ENCODE data around the gene RPL41.
A peak's percentile ranks its signal among the peaks of the same experiment; 100 is the strongest.

The RPL41 gene

GRCh38 chr12:56079723-56080555 is 36.5 kb upstream of the RPL41 start, which contains the start of gene ERBB3:
ERBB3 (plus strand) TSS chr12:56080165; CDS start chr12:56080301, 136 bp downstream.
- Histone ChIP-seq H3K27me3 (replicated peaks in 2 of 5; ENCODE audit: control insufficient read depth in 4 of 5, insufficient read depth in 5 of 5, low read length in 4 of 5) (peaks cover 0 to 42% (median 20%) of the 10 kb centered on the region in 5 experiments), H3K9me3 (ENCODE audit: control extremely low read depth in 1 of 5, control insufficient read depth in 4 of 5, insufficient read depth in 2 of 5, low read depth in 1 of 5, low read length in 4 of 5) (no peaks in the 10 kb centered on the region), H3K4me1 (ENCODE audit: control extremely low read depth in 1 of 4, control insufficient read depth in 4 of 4, insufficient read depth in 4 of 4, low read length in 3 of 4) (peaks cover 0 to 18% (median 17%) of the 10 kb centered on the region in 4 experiments), H3K27ac (ENCODE audit: insufficient read depth in 1 of 2, low read depth in 1 of 2, low read length in 2 of 2, poor library complexity in 1 of 2, severe bottlenecking in 2 of 2) (no peak within 1 kb of the TSS), H3K4me3 (ENCODE audit: control insufficient read depth in 1 of 7, extremely low read depth in 1 of 7, insufficient read depth in 4 of 7, low read depth in 2 of 7, low read length in 6 of 7) (peak within 1 kb of the TSS; percentile 37 to 77 (median 64)), H3K36me3 (ENCODE audit: control insufficient read depth in 4 of 4, insufficient read depth in 4 of 4, low read length in 3 of 4) (no peaks in the 10 kb centered on the region)
- CTCF ChIA-PET, result interaction anchor here (1.1 to 3.1 kb wide), 7 partner anchors 13 to 28 kb away, joined by 3 to 10 read pairs (median 4); partner anchors contain the start of gene PA2G4
- POLR2A ChIA-PET, result interaction anchor here (1.1 kb wide), 1 partner anchor 24 kb away, joined by 3 read pairs; the partner anchor contains the start of gene PA2G4
- under 1% methylated on average over 48 of the region's 59 CpGs for WGBS (ENCODE audit: insufficient coverage)
- DNase-seq, result peak; percentile 70 to 89 (median 84)

- Histone ChIP-seq H3K4me1 (ENCODE audit: control extremely low read depth in 1 of 4, control insufficient read depth in 4 of 4, insufficient read depth in 4 of 4, low read length in 3 of 4) (peaks cover 0 to 18% (median 17%) of the 10 kb centered on the region in 4 experiments), H3K27me3 (replicated peaks in 2 of 5; ENCODE audit: control insufficient read depth in 4 of 5, insufficient read depth in 5 of 5, low read length in 4 of 5) (peaks cover 0 to 42% (median 20%) of the 10 kb centered on the region in 5 experiments), H3K4me3 (ENCODE audit: control insufficient read depth in 1 of 7, extremely low read depth in 1 of 7, insufficient read depth in 4 of 7, low read depth in 2 of 7, low read length in 6 of 7) (peak overlapping the region in 6 of 7 experiments; percentile 59 to 77 (median 66)), H3K9me3 (ENCODE audit: control extremely low read depth in 1 of 5, control insufficient read depth in 4 of 5, insufficient read depth in 2 of 5, low read depth in 1 of 5, low read length in 4 of 5) (no peaks in the 10 kb centered on the region), H3K27ac (ENCODE audit: insufficient read depth in 1 of 2, low read depth in 1 of 2, low read length in 2 of 2, poor library complexity in 1 of 2, severe bottlenecking in 2 of 2) (no peak overlapping the region), H3K36me3 (ENCODE audit: control insufficient read depth in 4 of 4, insufficient read depth in 4 of 4, low read length in 3 of 4) (no peaks in the 10 kb centered on the region)
- WGBS (ENCODE audit: insufficient coverage), result 32% methylated on average over 12 of the region's 20 CpGs
- DNase-seq, result no peak
- ChIA-PET CTCF (interaction anchor here (1.1 to 3.1 kb wide), 3 partner anchors 13 to 24 kb away, joined by 3 to 10 read pairs (median 5); partner anchors contain the start of gene PA2G4), POLR2A (no interaction called here)
These were observed 35.8 kb upstream of the RPL41 start for GRCh38 chr12:56080556-56081138.

GRCh38 chr12:56081393-56082347 is 34.8 kb upstream of the RPL41 start:
- no peak overlapping the region for H3K27ac ChIP-seq (ENCODE audit: insufficient read depth in 1 of 2, low read depth in 1 of 2, low read length in 2 of 2, poor library complexity in 1 of 2, severe bottlenecking in 2 of 2)
- H3K9me3 ChIP-seq (ENCODE audit: control extremely low read depth in 1 of 5, control insufficient read depth in 4 of 5, insufficient read depth in 2 of 5, low read depth in 1 of 5, low read length in 4 of 5), result no peaks in the 10 kb centered on the region
- H3K27me3 ChIP-seq (replicated peaks in 2 of 5; ENCODE audit: control insufficient read depth in 4 of 5, insufficient read depth in 5 of 5, low read length in 4 of 5), result peaks cover 0 to 42% (median 20%) of the 10 kb centered on the region in 5 experiments
- H3K4me3 ChIP-seq (ENCODE audit: control insufficient read depth in 1 of 7, extremely low read depth in 1 of 7, insufficient read depth in 4 of 7, low read depth in 2 of 7, low read length in 6 of 7), result no peak overlapping the region
- 86% methylated on average over 4 of the region's 6 CpGs for WGBS (ENCODE audit: insufficient coverage)
- ChIA-PET CTCF (interaction anchor here (0.9 to 3.1 kb wide), 7 partner anchors 12 to 39 kb away, joined by 3 to 10 read pairs (median 3); partner anchors contain the start of gene PA2G4), POLR2A (interaction anchor here (0.6 kb wide), 1 partner anchor 1708 kb away, joined by 3 read pairs; no protein-coding TSS in a partner anchor)
- DNase-seq, result no peak
- H3K4me1 ChIP-seq (ENCODE audit: control extremely low read depth in 1 of 4, control insufficient read depth in 4 of 4, insufficient read depth in 4 of 4, low read length in 3 of 4), result peaks cover 0 to 18% (median 17%) of the 10 kb centered on the region in 4 experiments
- H3K36me3 ChIP-seq (ENCODE audit: control insufficient read depth in 4 of 4, insufficient read depth in 4 of 4, low read length in 3 of 4), result no peaks in the 10 kb centered on the region

GRCh38 chr12:56082382-56082781 is 34.1 kb upstream of the RPL41 start:
- no peak overlapping the region for H3K4me3 ChIP-seq (ENCODE audit: control insufficient read depth in 1 of 7, extremely low read depth in 1 of 7, insufficient read depth in 4 of 7, low read depth in 2 of 7, low read length in 6 of 7)
- DNase-seq, result no peak
- peaks cover 0 to 42% (median 20%) of the 10 kb centered on the region in 5 experiments for H3K27me3 ChIP-seq (replicated peaks in 2 of 5; ENCODE audit: control insufficient read depth in 4 of 5, insufficient read depth in 5 of 5, low read length in 4 of 5)
- H3K27ac ChIP-seq (ENCODE audit: insufficient read depth in 1 of 2, low read depth in 1 of 2, low read length in 2 of 2, poor library complexity in 1 of 2, severe bottlenecking in 2 of 2), result no peak overlapping the region
- POLR2A ChIA-PET, result interaction anchor here (0.6 kb wide), 1 partner anchor 1709 kb away, joined by 3 read pairs; no protein-coding TSS in a partner anchor
- 100% methylated on average over 1 of the region's 2 CpGs for WGBS (ENCODE audit: insufficient coverage)
- peaks cover 0 to 18% (median 17%) of the 10 kb centered on the region in 4 experiments for H3K4me1 ChIP-seq (ENCODE audit: control extremely low read depth in 1 of 4, control insufficient read depth in 4 of 4, insufficient read depth in 4 of 4, low read length in 3 of 4)
- no peaks in the 10 kb centered on the region for H3K9me3 ChIP-seq (ENCODE audit: control extremely low read depth in 1 of 5, control insufficient read depth in 4 of 5, insufficient read depth in 2 of 5, low read depth in 1 of 5, low read length in 4 of 5)
- H3K36me3 ChIP-seq (ENCODE audit: control insufficient read depth in 4 of 4, insufficient read depth in 4 of 4, low read length in 3 of 4), result no peaks in the 10 kb centered on the region
- CTCF ChIA-PET, result interaction anchor here (0.9 to 2.2 kb wide), 6 partner anchors 12 to 38 kb away, joined by 3 to 10 read pairs (median 3); partner anchors contain the start of gene PA2G4

- no peak overlapping the region for H3K27ac ChIP-seq (ENCODE audit: insufficient read depth in 1 of 2, low read depth in 1 of 2, low read length in 2 of 2, poor library complexity in 1 of 2, severe bottlenecking in 2 of 2)
- no peak overlapping the region for H3K4me3 ChIP-seq (ENCODE audit: control insufficient read depth in 1 of 7, extremely low read depth in 1 of 7, insufficient read depth in 4 of 7, low read depth in 2 of 7, low read length in 6 of 7)
- POLR2A ChIA-PET, result no interaction called here
- no peaks in the 10 kb centered on the region for H3K36me3 ChIP-seq (ENCODE audit: control insufficient read depth in 4 of 4, insufficient read depth in 4 of 4, low read length in 3 of 4)
- no CpG with 5 or more reads among the region's 3 CpGs for WGBS (ENCODE audit: insufficient coverage)
- H3K27me3 ChIP-seq (replicated peaks in 2 of 5; ENCODE audit: control insufficient read depth in 4 of 5, insufficient read depth in 5 of 5, low read length in 4 of 5), result peaks cover 0 to 42% (median 20%) of the 10 kb centered on the region in 5 experiments
- H3K4me1 ChIP-seq (ENCODE audit: control extremely low read depth in 1 of 4, control insufficient read depth in 4 of 4, insufficient read depth in 4 of 4, low read length in 3 of 4), result peaks cover 0 to 18% (median 17%) of the 10 kb centered on the region in 4 experiments
- H3K9me3 ChIP-seq (ENCODE audit: control extremely low read depth in 1 of 5, control insufficient read depth in 4 of 5, insufficient read depth in 2 of 5, low read depth in 1 of 5, low read length in 4 of 5), result no peaks in the 10 kb centered on the region
- CTCF ChIA-PET, result interaction anchor here (0.9 to 2.2 kb wide), 6 partner anchors 11 to 38 kb away, joined by 3 to 10 read pairs (median 3); partner anchors contain the start of gene PA2G4
- DNase-seq, result no peak
These were observed 33.5 kb upstream of the RPL41 start for GRCh38 chr12:56082967-56083366.

GRCh38 chr12:56084958-56085543 is 31.4 kb upstream of the RPL41 start:
- H3K27me3 ChIP-seq (replicated peaks in 2 of 5; ENCODE audit: control insufficient read depth in 4 of 5, insufficient read depth in 5 of 5, low read length in 4 of 5), result peaks cover 0 to 35% (median 20%) of the 10 kb centered on the region in 5 experiments
- H3K4me1 ChIP-seq (ENCODE audit: control extremely low read depth in 1 of 4, control insufficient read depth in 4 of 4, insufficient read depth in 4 of 4, low read length in 3 of 4), result peaks cover 0 to 7% (median 5%) of the 10 kb centered on the region in 4 experiments
- no peaks in the 10 kb centered on the region for H3K36me3 ChIP-seq (ENCODE audit: control insufficient read depth in 4 of 4, insufficient read depth in 4 of 4, low read length in 3 of 4)
- no peak overlapping the region for H3K27ac ChIP-seq (ENCODE audit: insufficient read depth in 1 of 2, low read depth in 1 of 2, low read length in 2 of 2, poor library complexity in 1 of 2, severe bottlenecking in 2 of 2)
- no peak overlapping the region for H3K4me3 ChIP-seq (ENCODE audit: control insufficient read depth in 1 of 7, extremely low read depth in 1 of 7, insufficient read depth in 4 of 7, low read depth in 2 of 7, low read length in 6 of 7)
- WGBS (ENCODE audit: insufficient coverage), result 91% methylated on average over 15 of the region's 15 CpGs
- no peaks in the 10 kb centered on the region for H3K9me3 ChIP-seq (ENCODE audit: control extremely low read depth in 1 of 5, control insufficient read depth in 4 of 5, insufficient read depth in 2 of 5, low read depth in 1 of 5, low read length in 4 of 5)
- CTCF ChIA-PET, result interaction anchor here (0.8 to 2.6 kb wide), 6 partner anchors 11 to 35 kb away, joined by 3 to 16 read pairs (median 4); partner anchors contain the start of gene PA2G4
- POLR2A ChIA-PET, result no interaction called here
- peak in 2 of 3 donors; percentile 23 to 40 for DNase-seq
